Nephron (organoid): Measurements from ENCODE around the gene TCF4.
A peak's percentile ranks its signal among the peaks of the same experiment; 100 is the strongest.

ENCODE experiments used
- H3K27ac Mint-ChIP-seq, 3 experiments: 2 replicates each; pipeline ENCODE4 v1.8.0; 2020; ENCODE audit warnings: mixed read lengths in 3 of 3, mild to moderate bottlenecking in 2 of 3, moderate library complexity in 1 of 3
- H3K27me3 Mint-ChIP-seq: 2 replicates; pipeline ENCODE4 v1.8.0; 2021; ENCODE audit warnings: low read depth, mild to moderate bottlenecking, moderate library complexity, mixed read lengths
- H3K36me3 Mint-ChIP-seq: 2 replicates; pipeline ENCODE4 v1.8.0; 2020; ENCODE audit warnings: low read depth, mixed read lengths
- H3K4me1 Mint-ChIP-seq: 2 replicates; pipeline ENCODE4 v1.8.0; 2020; ENCODE audit warnings: mixed read lengths
- H3K4me3 Mint-ChIP-seq, 3 experiments: 2 replicates each; pipeline ENCODE4 v1.8.0; 2020; ENCODE audit warnings: mild to moderate bottlenecking in 3 of 3, mixed read lengths in 3 of 3, moderate library complexity in 2 of 3
- H3K9me3 Mint-ChIP-seq: 2 replicates; pipeline ENCODE4 v1.8.0; 2020; ENCODE audit warnings: mixed read lengths
- CTCF ChIP-seq, 3 experiments: fragments of 200-600 bp; sonication (generic); IDR thresholded peaks; one replicate each; pipeline ENCODE4 v1.5.0; 2021; ENCODE audit warnings: antibody characterized with exemption in 3 of 3; ENCODE audit not compliant: unreplicated experiment in 3 of 3

The TCF4 gene

GRCh38 chr18:55432307-55433040 lies 155.5 kb downstream of the TCF4 start:
- H3K36me3 Mint-ChIP-seq = peaks cover 7% of the 10 kb centered on the region
- peaks cover 48% of the 10 kb centered on the region for H3K4me1 Mint-ChIP-seq
- H3K4me3 Mint-ChIP-seq = no peak overlapping the region
- no peaks in the 10 kb centered on the region for H3K27me3 Mint-ChIP-seq
- no peak for TF ChIP-seq CTCF (IDR thresholded peaks at IDR 0.05; ENCODE audit: unreplicated experiment in 3 of 3)
- no peaks in the 10 kb centered on the region for H3K9me3 Mint-ChIP-seq
- peak overlapping the region in 2 of 3 experiments; percentile 4 to 39 for H3K27ac Mint-ChIP-seq

- no peaks in the 10 kb centered on the region for H3K27me3 Mint-ChIP-seq
- no peaks in the 10 kb centered on the region for H3K36me3 Mint-ChIP-seq
- no peak overlapping the region for H3K4me3 Mint-ChIP-seq
- no peak for TF ChIP-seq CTCF (IDR thresholded peaks at IDR 0.05; ENCODE audit: unreplicated experiment in 3 of 3)
- H3K27ac Mint-ChIP-seq = peak overlapping the region; percentile 28 to 45 (median 37)
- H3K4me1 Mint-ChIP-seq = peaks cover 48% of the 10 kb centered on the region
- H3K9me3 Mint-ChIP-seq = no peaks in the 10 kb centered on the region
Observed at GRCh38 chr18:55430026-55430425, 158.0 kb downstream of the TCF4 start.

- H3K9me3 Mint-ChIP-seq = no peaks in the 10 kb centered on the region
- TF ChIP-seq CTCF (IDR thresholded peaks at IDR 0.05; ENCODE audit: unreplicated experiment in 3 of 3) = no peak
- H3K27me3 Mint-ChIP-seq = peaks cover 3% of the 10 kb centered on the region
- no peaks in the 10 kb centered on the region for H3K36me3 Mint-ChIP-seq
- H3K4me3 Mint-ChIP-seq = no peak overlapping the region
- peaks cover 57% of the 10 kb centered on the region for H3K4me1 Mint-ChIP-seq
- no peak overlapping the region for H3K27ac Mint-ChIP-seq
Observed at GRCh38 chr18:55427951-55428350, 160.0 kb downstream of the TCF4 start.

- no peaks in the 10 kb centered on the region for H3K9me3 Mint-ChIP-seq
- H3K27me3 Mint-ChIP-seq = peaks cover 3% of the 10 kb centered on the region
- no peak overlapping the region for H3K27ac Mint-ChIP-seq
- no peak overlapping the region for H3K4me3 Mint-ChIP-seq
- no peaks in the 10 kb centered on the region for H3K36me3 Mint-ChIP-seq
- H3K4me1 Mint-ChIP-seq = peaks cover 69% of the 10 kb centered on the region
- TF ChIP-seq CTCF (IDR thresholded peaks at IDR 0.05; ENCODE audit: unreplicated experiment in 3 of 3) = no peak
Observed at GRCh38 chr18:55425698-55426097, 162.3 kb downstream of the TCF4 start.

- H3K27ac Mint-ChIP-seq = peak overlapping the region in 2 of 3 experiments; percentile 33 to 49
- H3K27me3 Mint-ChIP-seq = peaks cover 3% of the 10 kb centered on the region
- H3K9me3 Mint-ChIP-seq = no peaks in the 10 kb centered on the region
- no peak for TF ChIP-seq CTCF (IDR thresholded peaks at IDR 0.05; ENCODE audit: unreplicated experiment in 3 of 3)
- peaks cover 64% of the 10 kb centered on the region for H3K4me1 Mint-ChIP-seq
- no peaks in the 10 kb centered on the region for H3K36me3 Mint-ChIP-seq
- peak overlapping the region in 2 of 3 experiments; percentile 52 to 71 for H3K4me3 Mint-ChIP-seq
Observed at GRCh38 chr18:55422456-55423180, 165.4 kb downstream of the TCF4 start.
